Measurements from ENCODE around the gene CDK17.

CDK17 gene

DNA sequence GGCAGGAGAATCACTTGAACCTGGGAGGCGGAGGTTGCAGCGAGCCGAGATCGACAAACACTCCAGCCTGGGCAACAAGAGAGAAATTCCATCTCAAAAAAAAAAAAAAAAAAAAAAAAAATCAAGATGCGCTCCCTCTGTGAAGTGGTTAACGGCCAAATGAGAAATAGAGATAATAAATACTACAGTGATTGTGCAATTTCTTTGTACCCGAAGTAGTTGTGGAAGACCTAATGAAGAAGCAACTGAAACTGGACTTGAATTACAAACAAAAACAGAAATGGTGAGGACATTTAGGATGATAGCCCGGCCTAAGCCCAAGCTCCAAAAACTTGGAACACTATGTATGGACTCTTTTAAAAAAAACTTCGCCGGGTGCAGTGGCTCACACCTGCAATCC, 44.2 kb upstream of the CDK17 start:
- no peaks in the 10 kb centered on the region for H3K36me3 ChIP-seq (ENCODE audit: control insufficient read depth in 1 of 2, insufficient read depth in 2 of 2, low read depth in 1 of 2, low read length in 2 of 2)
- H4K8ac ChIP-seq (ENCODE audit: low read length), result no peak overlapping the region
- H4K91ac ChIP-seq (ENCODE audit: low read length), result no peak overlapping the region
- no peak overlapping the region for H3K18ac ChIP-seq (ENCODE audit: low read depth in 1 of 2, low read length in 2 of 2)
- no peak overlapping the region for H3K9ac ChIP-seq (ENCODE audit: low read length)
- H3K14ac ChIP-seq (ENCODE audit: low read length in 2 of 2), result no peak overlapping the region
- H2BK120ac ChIP-seq (ENCODE audit: low read depth, low read length), result no peak overlapping the region
- H2AK5ac ChIP-seq (ENCODE audit: low read length, severe bottlenecking), result no peak overlapping the region
- no peak overlapping the region for H3K27ac ChIP-seq (ENCODE audit: low read length, poor library complexity, severe bottlenecking)
- no peak overlapping the region for H3K4me3 ChIP-seq (ENCODE audit: insufficient read depth in 1 of 2, low read depth in 1 of 2, low read length in 2 of 2)
- H3K9me3 ChIP-seq (ENCODE audit: control insufficient read depth, low read length), result no peaks in the 10 kb centered on the region
- no peak overlapping the region for H2BK15ac ChIP-seq (ENCODE audit: low read depth, poor library complexity, severe bottlenecking)
- no peaks in the 10 kb centered on the region for H3K4me1 ChIP-seq (ENCODE audit: control insufficient read depth, insufficient read depth, low read depth, low read length)
- no peak overlapping the region for H2BK12ac ChIP-seq (ENCODE audit: low read length in 2 of 2)
- 94% methylated on average over 7 of the region's 10 CpGs for WGBS
- no peaks in the 10 kb centered on the region for H3K79me1 ChIP-seq (replicated peaks; ENCODE audit: low read length, poor library complexity, severe bottlenecking)
- H3K23ac ChIP-seq (ENCODE audit: low read length in 2 of 2), result no peak overlapping the region
- no peak overlapping the region for H3K4me2 ChIP-seq (ENCODE audit: low read length, poor library complexity, severe bottlenecking)
- no peaks in the 10 kb centered on the region for H3K27me3 ChIP-seq (ENCODE audit: control insufficient read depth in 1 of 2, insufficient read depth in 1 of 2, low read length in 2 of 2)
- no peak overlapping the region for H2BK5ac ChIP-seq (ENCODE audit: low read depth, low read length, poor library complexity, severe bottlenecking)
- DNase-seq, result no peak
- no peak overlapping the region for H3K4ac ChIP-seq (ENCODE audit: low read depth in 1 of 2, low read length in 2 of 2)
- H2AFZ ChIP-seq (ENCODE audit: low read depth, low read length), result no peak overlapping the region

DNA sequence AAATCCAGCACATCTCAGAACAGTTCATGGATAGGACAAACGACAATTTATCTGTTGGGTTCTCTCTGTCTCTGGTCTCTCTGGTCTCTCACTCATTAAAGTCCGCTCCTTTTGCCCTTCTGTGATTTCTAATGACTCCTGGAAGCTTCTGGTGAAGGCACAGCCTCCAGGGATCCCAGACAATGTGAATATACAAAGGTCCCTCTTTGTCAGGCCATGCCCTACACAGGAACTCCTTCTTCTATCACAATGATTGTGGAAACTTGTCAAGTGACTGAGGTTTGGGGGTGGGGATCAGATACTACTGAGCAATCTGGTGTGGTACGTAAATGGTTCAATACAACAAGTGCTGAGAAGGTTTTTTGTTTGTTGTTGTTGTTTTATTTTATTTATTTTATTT, 42.7 kb upstream of the CDK17 start:
- H4K8ac ChIP-seq (ENCODE audit: low read length), result no peak overlapping the region
- H2AFZ ChIP-seq (ENCODE audit: low read depth, low read length), result no peak overlapping the region
- H3K36me3 ChIP-seq (ENCODE audit: control insufficient read depth in 1 of 2, insufficient read depth in 2 of 2, low read depth in 1 of 2, low read length in 2 of 2), result no peaks in the 10 kb centered on the region
- H2BK5ac ChIP-seq (ENCODE audit: low read depth, low read length, poor library complexity, severe bottlenecking), result no peak overlapping the region
- no peaks in the 10 kb centered on the region for H3K9me3 ChIP-seq (ENCODE audit: control insufficient read depth, low read length)
- no peak overlapping the region for H3K14ac ChIP-seq (ENCODE audit: low read length in 2 of 2)
- no peak overlapping the region for H2AK5ac ChIP-seq (ENCODE audit: low read length, severe bottlenecking)
- H3K27ac ChIP-seq (ENCODE audit: low read length, poor library complexity, severe bottlenecking), result no peak overlapping the region
- no peak for DNase-seq
- peaks cover under 1% of the 10 kb centered on the region for H3K4me1 ChIP-seq (ENCODE audit: control insufficient read depth, insufficient read depth, low read depth, low read length)
- no peaks in the 10 kb centered on the region for H3K27me3 ChIP-seq (ENCODE audit: control insufficient read depth in 1 of 2, insufficient read depth in 1 of 2, low read length in 2 of 2)
- H3K23ac ChIP-seq (ENCODE audit: low read length in 2 of 2), result no peak overlapping the region
- H3K4me3 ChIP-seq (ENCODE audit: insufficient read depth in 1 of 2, low read depth in 1 of 2, low read length in 2 of 2), result no peak overlapping the region
- no peak overlapping the region for H4K91ac ChIP-seq (ENCODE audit: low read length)
- 100% methylated on average over 3 of the region's 3 CpGs for WGBS
- H2BK120ac ChIP-seq (ENCODE audit: low read depth, low read length), result no peak overlapping the region
- H2BK15ac ChIP-seq (ENCODE audit: low read depth, poor library complexity, severe bottlenecking), result no peak overlapping the region
- H3K9ac ChIP-seq (ENCODE audit: low read length), result no peak overlapping the region
- no peaks in the 10 kb centered on the region for H3K79me1 ChIP-seq (replicated peaks; ENCODE audit: low read length, poor library complexity, severe bottlenecking)
- no peak overlapping the region for H3K18ac ChIP-seq (ENCODE audit: low read depth in 1 of 2, low read length in 2 of 2)
- H2BK12ac ChIP-seq (ENCODE audit: low read length in 2 of 2), result no peak overlapping the region
- H3K4me2 ChIP-seq (ENCODE audit: low read length, poor library complexity, severe bottlenecking), result no peak overlapping the region
- H3K4ac ChIP-seq (ENCODE audit: low read depth in 1 of 2, low read length in 2 of 2), result no peak overlapping the region

DNA sequence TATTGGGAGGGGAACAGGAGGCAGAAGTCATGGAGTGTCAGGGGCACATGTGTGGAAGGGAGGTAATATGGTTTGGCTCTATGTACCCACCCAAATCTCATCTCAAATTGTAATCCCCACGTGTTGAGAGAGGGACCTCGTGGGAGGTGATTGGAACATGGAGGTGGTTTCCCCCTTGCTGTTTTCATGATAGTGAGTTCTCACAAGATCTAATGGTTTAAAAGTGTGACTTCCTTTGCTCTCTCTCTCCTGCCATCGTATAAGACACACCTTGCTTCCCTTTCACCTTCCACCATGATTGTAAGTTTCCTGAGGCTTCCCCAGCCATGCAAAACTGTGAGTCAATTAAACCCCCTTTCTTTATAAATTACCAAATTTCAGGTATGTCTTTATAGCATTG, 41.6 kb upstream of the CDK17 start:
- Histone ChIP-seq H2BK5ac (ENCODE audit: low read depth, low read length, poor library complexity, severe bottlenecking) (no peak overlapping the region), H3K4me2 (ENCODE audit: low read length, poor library complexity, severe bottlenecking) (no peak overlapping the region), H3K27ac (ENCODE audit: low read length, poor library complexity, severe bottlenecking) (no peak overlapping the region), H3K9ac (ENCODE audit: low read length) (no peak overlapping the region), H4K91ac (ENCODE audit: low read length) (no peak overlapping the region), H3K27me3 (ENCODE audit: control insufficient read depth in 1 of 2, insufficient read depth in 1 of 2, low read length in 2 of 2) (no peaks in the 10 kb centered on the region), H2AK5ac (ENCODE audit: low read length, severe bottlenecking) (no peak overlapping the region), H2BK15ac (ENCODE audit: low read depth, poor library complexity, severe bottlenecking) (no peak overlapping the region), H2BK12ac (ENCODE audit: low read length in 2 of 2) (no peak overlapping the region), H3K4ac (ENCODE audit: low read depth in 1 of 2, low read length in 2 of 2) (no peak overlapping the region), H2BK120ac (ENCODE audit: low read depth, low read length) (no peak overlapping the region), H3K23ac (ENCODE audit: low read length in 2 of 2) (no peak overlapping the region), H2AFZ (ENCODE audit: low read depth, low read length) (no peak overlapping the region), H4K8ac (ENCODE audit: low read length) (no peak overlapping the region), H3K18ac (ENCODE audit: low read depth in 1 of 2, low read length in 2 of 2) (no peak overlapping the region), H3K4me1 (ENCODE audit: control insufficient read depth, insufficient read depth, low read depth, low read length) (peaks cover 3% of the 10 kb centered on the region), H3K9me3 (ENCODE audit: control insufficient read depth, low read length) (no peaks in the 10 kb centered on the region), H3K36me3 (ENCODE audit: control insufficient read depth in 1 of 2, insufficient read depth in 2 of 2, low read depth in 1 of 2, low read length in 2 of 2) (no peaks in the 10 kb centered on the region), H3K4me3 (ENCODE audit: insufficient read depth in 1 of 2, low read depth in 1 of 2, low read length in 2 of 2) (no peak overlapping the region), H3K79me1 (replicated peaks; ENCODE audit: low read length, poor library complexity, severe bottlenecking) (no peaks in the 10 kb centered on the region), H3K14ac (ENCODE audit: low read length in 2 of 2) (no peak overlapping the region)
- DNase-seq, result no peak
- WGBS, result 67% methylated on average over 1 of the region's 3 CpGs

DNA sequence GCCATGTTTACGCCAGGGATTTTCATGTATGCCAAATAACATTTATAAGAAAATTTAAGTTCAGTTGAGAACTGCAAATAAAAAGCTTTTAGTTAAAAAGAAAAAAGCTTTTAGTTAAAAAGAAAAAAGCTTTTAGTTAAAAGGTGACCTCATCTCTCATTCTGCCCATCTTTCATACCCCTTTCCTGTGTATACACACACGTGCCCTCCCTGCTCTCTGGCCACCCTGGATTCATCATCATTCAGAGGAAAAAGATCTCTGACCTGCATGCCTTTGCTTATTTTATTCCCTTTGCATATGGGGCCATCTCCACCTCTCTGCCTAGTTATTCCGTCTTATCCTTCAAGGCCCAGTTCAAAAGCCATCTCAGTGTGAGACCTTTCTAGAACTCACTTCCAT, 38.1 kb upstream of the CDK17 start:
- H3K36me3 ChIP-seq (ENCODE audit: control insufficient read depth in 1 of 2, insufficient read depth in 2 of 2, low read depth in 1 of 2, low read length in 2 of 2), result no peaks in the 10 kb centered on the region
- 17% methylated on average over 2 of the region's 3 CpGs for WGBS
- H4K8ac ChIP-seq (ENCODE audit: low read length), result no peak overlapping the region

More for the DNA sequence above, 38.1 kb upstream of the CDK17 start:
- peak overlapping the region in 1 of 2 experiments; percentile 46 for H3K18ac ChIP-seq (ENCODE audit: low read depth in 1 of 2, low read length in 2 of 2)
- H3K4ac ChIP-seq (ENCODE audit: low read depth in 1 of 2, low read length in 2 of 2), result no peak overlapping the region
- peaks cover 4% of the 10 kb centered on the region for H3K4me1 ChIP-seq (ENCODE audit: control insufficient read depth, insufficient read depth, low read depth, low read length)
- peak; percentile 38 for DNase-seq
- no peak overlapping the region for H4K91ac ChIP-seq (ENCODE audit: low read length)
- H3K14ac ChIP-seq (ENCODE audit: low read length in 2 of 2), result no peak overlapping the region
- H2BK5ac ChIP-seq (ENCODE audit: low read depth, low read length, poor library complexity, severe bottlenecking), result no peak overlapping the region
- H3K4me3 ChIP-seq (ENCODE audit: insufficient read depth in 1 of 2, low read depth in 1 of 2, low read length in 2 of 2), result no peak overlapping the region
- H2AK5ac ChIP-seq (ENCODE audit: low read length, severe bottlenecking), result no peak overlapping the region
- H2BK12ac ChIP-seq (ENCODE audit: low read length in 2 of 2), result no peak overlapping the region
- H3K4me2 ChIP-seq (ENCODE audit: low read length, poor library complexity, severe bottlenecking), result no peak overlapping the region
- no peaks in the 10 kb centered on the region for H3K9me3 ChIP-seq (ENCODE audit: control insufficient read depth, low read length)
- peak overlapping the region; percentile 10 for H3K27ac ChIP-seq (ENCODE audit: low read length, poor library complexity, severe bottlenecking)
- no peaks in the 10 kb centered on the region for H3K79me1 ChIP-seq (replicated peaks; ENCODE audit: low read length, poor library complexity, severe bottlenecking)
- H3K27me3 ChIP-seq (ENCODE audit: control insufficient read depth in 1 of 2, insufficient read depth in 1 of 2, low read length in 2 of 2), result no peaks in the 10 kb centered on the region
- H2BK15ac ChIP-seq (ENCODE audit: low read depth, poor library complexity, severe bottlenecking), result no peak overlapping the region
- H2AFZ ChIP-seq (ENCODE audit: low read depth, low read length), result no peak overlapping the region
- H3K9ac ChIP-seq (ENCODE audit: low read length), result no peak overlapping the region
- H2BK120ac ChIP-seq (ENCODE audit: low read depth, low read length), result no peak overlapping the region
- H3K23ac ChIP-seq (ENCODE audit: low read length in 2 of 2), result no peak overlapping the region
